Type B pancreatic cell (in vitro differentiated cells): Measurements from ENCODE around the gene SLC17A4. TPM values are rescaled to one million over a fixed set of nuclear protein-coding genes. Genes with fewer than 3 reads are reported as not detected.

Experiments
- DNase-seq: peaks from one replicate; pipeline ENCODE4 v3.0.0; 2021; ENCODE audit warnings: mixed read lengths; ENCODE audit not compliant: unreplicated experiment; ENCODE audit errors: extremely low spot score
- H3K27ac Mint-ChIP-seq: 2 replicates; pipeline ENCODE4 v1.8.0; 2021; ENCODE audit warnings: mild to moderate bottlenecking, mixed read lengths
- H3K27me3 Mint-ChIP-seq: 2 replicates; pipeline ENCODE4 v1.8.0; 2021; ENCODE audit warnings: mixed read lengths
- H3K36me3 Mint-ChIP-seq: 2 replicates; pipeline ENCODE4 v1.8.0; 2021; ENCODE audit warnings: mixed read lengths
- H3K4me1 Mint-ChIP-seq: one replicate; pipeline ENCODE4 v1.8.0; 2021; ENCODE audit warnings: mixed read lengths; ENCODE audit not compliant: unreplicated experiment
- H3K4me3 Mint-ChIP-seq: 2 replicates; pipeline ENCODE4 v1.8.0; 2021; ENCODE audit warnings: mild to moderate bottlenecking, mixed read lengths
- H3K9me3 Mint-ChIP-seq: 2 replicates; pipeline ENCODE4 v1.8.0; 2021; ENCODE audit warnings: mixed read lengths
- CTCF ChIP-seq: fragments of 200-600 bp; sonication (generic); conservative IDR thresholded peaks from 2 replicates; pipeline ENCODE4 v1.5.0; 2021; ENCODE audit warnings: antibody characterized with exemption, mild to moderate bottlenecking
- total RNA-seq: library from RNA; stranded (reverse); gene quantifications from 2 replicates; pipeline ENCODE4 v1.2.1, GENCODE V29; 2021; ENCODE audit warnings: low replicate concordance

Gene SLC17A4
- total RNA-seq, 1 donor from 2014 or later, result 1.0 TPM

DNA sequence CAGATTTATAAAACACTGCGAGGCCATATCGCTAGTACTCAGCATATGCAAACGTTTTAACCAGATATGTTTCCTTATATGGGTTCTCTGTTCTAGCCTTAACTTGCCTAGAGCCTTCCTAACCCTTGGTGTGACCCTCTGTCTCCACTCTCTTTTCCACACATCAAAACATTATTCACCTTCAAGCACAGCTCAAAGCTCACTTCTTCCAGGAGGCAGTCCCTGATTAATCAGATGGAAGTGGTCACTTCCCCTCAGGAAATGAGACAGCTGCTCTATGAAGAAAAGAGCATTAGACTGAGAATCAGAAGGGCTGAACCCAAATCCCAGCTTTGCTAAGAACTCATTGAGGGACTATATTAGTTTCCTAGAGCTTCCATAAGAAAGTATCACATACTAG, 39.8 kb upstream of the SLC17A4 start:
- no peak overlapping the region for H3K4me3 Mint-ChIP-seq
- TF ChIP-seq CTCF, result no peak
- H3K27ac Mint-ChIP-seq, result no peak overlapping the region
- H3K27me3 Mint-ChIP-seq, result peaks cover 3% of the 10 kb centered on the region
- no peak for DNase-seq
- H3K36me3 Mint-ChIP-seq, result no peaks in the 10 kb centered on the region
- H3K4me1 Mint-ChIP-seq, result peaks cover 21% of the 10 kb centered on the region
- H3K9me3 Mint-ChIP-seq, result no peaks in the 10 kb centered on the region

DNA sequence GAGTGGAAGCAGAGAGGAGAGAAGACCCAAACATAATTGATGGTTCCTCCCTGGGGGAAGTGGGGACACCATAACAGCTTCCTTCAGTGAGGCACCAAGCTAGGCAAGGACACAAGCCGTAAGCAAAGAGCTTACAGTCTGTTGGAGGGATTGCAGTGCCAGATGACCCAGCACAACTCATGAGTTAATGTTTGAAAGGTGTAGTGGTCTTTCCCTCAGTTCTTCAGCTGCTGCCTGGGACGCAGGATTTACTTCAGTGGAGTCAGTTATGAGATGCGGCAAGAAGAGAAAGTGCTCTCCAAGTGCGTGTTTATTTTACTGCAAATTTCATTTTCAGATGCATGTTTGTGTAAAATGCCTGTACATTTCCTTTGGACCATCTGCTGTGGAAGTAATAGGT, 38.7 kb upstream of the SLC17A4 start:
- no peaks in the 10 kb centered on the region for H3K36me3 Mint-ChIP-seq
- no peaks in the 10 kb centered on the region for H3K9me3 Mint-ChIP-seq
- peaks cover 21% of the 10 kb centered on the region for H3K4me1 Mint-ChIP-seq
- TF ChIP-seq CTCF, result no peak
- no peak for DNase-seq
- peak overlapping the region; percentile 5 for H3K4me3 Mint-ChIP-seq
- peaks cover 3% of the 10 kb centered on the region for H3K27me3 Mint-ChIP-seq
- H3K27ac Mint-ChIP-seq, result no peak overlapping the region

DNA sequence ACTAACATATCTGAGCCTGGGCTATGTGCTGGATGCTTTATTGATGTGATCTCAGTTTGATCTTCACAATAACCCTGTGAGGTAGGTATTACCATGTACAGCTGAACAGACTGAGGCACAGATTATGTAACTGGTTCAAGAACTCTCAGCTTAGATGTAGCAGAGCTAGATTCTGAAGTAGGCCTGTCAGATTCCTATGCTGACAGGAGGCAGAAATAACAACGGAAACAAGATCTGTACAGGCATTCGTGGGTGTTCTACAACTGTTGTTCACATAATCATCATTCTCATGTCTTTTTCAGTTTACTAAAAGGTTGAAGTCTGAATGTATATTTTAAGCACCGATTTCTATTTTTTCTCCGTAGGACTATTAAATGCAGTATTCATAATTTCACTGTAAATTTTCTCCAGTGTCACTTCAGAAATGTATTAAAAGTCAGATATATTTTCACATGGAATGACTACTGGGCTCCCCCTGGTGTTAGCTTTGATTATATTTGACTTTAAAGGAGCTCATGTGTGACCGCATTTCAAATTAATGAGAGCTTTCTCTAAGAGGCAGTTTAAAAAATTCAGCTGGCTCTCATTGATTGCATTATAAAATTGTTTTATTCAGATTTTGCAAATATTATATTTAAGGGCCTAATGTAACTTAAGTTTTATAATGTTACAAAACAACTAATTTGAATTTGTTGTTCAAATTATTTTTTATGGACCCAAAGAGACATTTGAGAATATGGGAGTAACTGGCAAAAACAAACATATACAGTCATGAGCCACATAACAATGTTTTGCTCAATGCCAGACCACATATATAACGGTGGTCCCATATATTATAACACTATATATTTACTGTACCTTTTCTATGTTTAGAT, 36.4 kb upstream of the SLC17A4 start:
- peak; percentile 82 for TF ChIP-seq CTCF
- peaks cover 3% of the 10 kb centered on the region for H3K27me3 Mint-ChIP-seq
- H3K9me3 Mint-ChIP-seq, result no peaks in the 10 kb centered on the region
- no peak overlapping the region for H3K27ac Mint-ChIP-seq
- no peak for DNase-seq
- H3K36me3 Mint-ChIP-seq, result no peaks in the 10 kb centered on the region
- H3K4me3 Mint-ChIP-seq, result no peak overlapping the region
- peaks cover 21% of the 10 kb centered on the region for H3K4me1 Mint-ChIP-seq

DNA sequence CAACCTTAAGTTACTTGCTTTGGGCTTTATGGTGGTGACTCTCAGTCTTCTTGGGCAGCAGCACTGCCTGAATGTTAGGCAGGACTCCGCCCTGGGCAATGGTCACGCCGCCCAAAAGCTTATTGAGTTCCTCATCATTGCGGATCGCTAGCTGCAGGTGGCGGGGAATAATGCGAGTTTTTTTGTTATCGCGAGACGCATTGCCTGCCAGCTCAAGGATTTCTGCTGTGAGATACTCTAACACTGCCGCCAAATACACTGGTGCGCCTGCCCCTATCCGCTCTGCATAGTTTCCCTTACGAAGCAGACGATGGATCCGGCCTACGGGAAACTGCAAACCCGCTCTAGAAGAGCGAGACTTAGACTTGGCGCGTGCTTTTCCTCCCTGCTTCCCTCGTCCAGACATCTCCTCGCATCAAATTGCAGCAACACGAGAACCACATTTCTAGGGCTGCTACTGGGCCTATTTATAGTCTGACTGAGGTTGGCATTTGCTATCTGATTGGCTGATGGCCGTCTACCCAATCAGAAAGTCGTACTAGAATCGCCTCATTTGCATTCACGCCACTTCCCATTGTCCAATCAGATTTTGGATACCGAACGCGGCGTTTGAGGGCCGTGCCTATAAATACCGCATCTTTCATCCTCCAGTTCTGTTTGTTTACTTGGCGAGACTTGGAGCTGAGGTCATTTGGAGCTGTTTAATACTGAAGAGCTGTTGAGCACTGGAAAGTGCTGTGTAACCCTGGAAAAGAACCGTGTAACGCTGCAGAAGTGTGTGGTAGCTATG, 28.2 kb upstream of the SLC17A4 start:
- Mint-ChIP-seq H3K9me3 (no peaks in the 10 kb centered on the region), H3K36me3 (no peaks in the 10 kb centered on the region), H3K27me3 (peaks cover 2% of the 10 kb centered on the region), H3K4me1 (no peaks in the 10 kb centered on the region), H3K27ac (no peak overlapping the region), H3K4me3 (no peak overlapping the region)
- no peak for TF ChIP-seq CTCF
- DNase-seq, result no peak

GRCh38 chr6:25727028-25727427, 27.5 kb upstream of the SLC17A4 start:
- Mint-ChIP-seq H3K36me3 (no peaks in the 10 kb centered on the region), H3K27ac (no peak overlapping the region), H3K27me3 (peaks cover 5% of the 10 kb centered on the region), H3K4me1 (no peaks in the 10 kb centered on the region), H3K4me3 (no peak overlapping the region), H3K9me3 (no peaks in the 10 kb centered on the region)
- TF ChIP-seq CTCF, result no peak
- no peak for DNase-seq
